NCI-H748 (cell line): ENCODE results near the gene KLC1.

Experiments
- DNase-seq: peaks from one replicate; lab custom pipeline; 2025; ENCODE audit not compliant: unreplicated experiment; lab: John Stamatoyannopoulos, UW

KLC1 gene

GRCh38 chr14:103702497-103703432 lies 73.8 kb downstream of the KLC1 start:
- DNase-seq = no peak

DNA sequence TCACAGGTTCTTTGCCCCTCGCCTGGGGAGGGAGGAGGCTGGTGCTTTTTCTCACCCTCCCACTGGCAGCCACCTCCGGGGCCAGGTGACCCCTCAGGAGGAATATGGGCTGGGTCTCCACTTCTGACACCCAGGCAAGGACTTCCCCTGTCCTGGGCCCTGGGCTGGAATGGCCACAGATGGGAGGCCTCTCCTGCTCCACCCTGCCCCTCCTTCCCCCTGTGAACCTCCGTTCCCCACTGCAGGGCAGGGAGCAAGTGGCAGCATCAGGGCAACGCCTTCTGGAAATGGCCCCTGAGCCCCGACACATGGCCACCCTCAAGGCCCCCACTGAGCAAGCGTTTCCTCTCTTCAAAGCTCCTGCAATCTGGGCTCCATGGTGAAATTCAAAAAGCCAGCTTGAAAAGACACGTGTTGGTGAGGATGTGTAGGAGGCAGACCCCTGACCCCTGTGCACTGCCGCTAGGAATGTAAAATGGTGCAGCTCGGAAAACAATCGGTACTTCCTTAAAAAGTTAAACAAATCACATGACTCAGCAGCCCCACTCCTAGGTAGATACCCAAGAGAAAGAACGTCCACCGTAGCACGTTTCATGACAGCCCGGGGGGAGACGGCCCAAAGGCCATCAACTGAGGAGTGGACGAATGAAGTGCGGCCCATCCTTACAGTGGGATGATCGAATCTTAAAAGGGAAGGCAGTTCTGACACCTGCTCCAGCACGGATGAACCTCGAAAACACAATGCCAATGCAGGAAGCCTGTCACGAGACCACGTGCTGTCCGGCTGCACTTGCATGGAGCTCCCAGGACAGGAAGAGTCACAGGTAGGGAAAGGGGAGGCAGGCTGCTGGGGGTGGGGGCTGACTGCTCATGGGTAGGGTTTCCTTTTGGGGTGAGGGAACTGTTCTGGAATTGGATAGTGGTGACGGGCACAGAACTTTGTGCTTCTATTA lies 74.7 kb downstream of the KLC1 start:
- no peak for DNase-seq

DNA sequence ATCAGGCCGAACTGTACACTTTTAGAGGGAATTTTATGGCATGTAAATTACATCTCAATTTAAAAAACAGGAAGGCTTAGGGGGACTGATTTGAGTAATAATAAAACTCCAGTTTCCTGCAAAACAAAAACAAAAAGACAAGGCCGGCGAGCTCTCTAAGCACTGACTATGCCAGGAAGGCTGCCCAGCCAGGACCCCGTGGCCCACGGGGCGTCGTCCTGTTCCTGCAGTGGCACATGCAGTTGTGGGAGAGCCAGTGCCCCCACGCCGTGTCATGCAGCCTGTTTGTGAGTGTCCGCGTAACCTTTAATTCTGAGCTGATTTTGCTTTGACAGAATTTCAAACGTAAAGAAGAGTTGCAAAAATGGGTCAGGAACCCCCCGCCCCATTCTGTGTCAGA lies 75.7 kb downstream of the KLC1 start:
- DNase-seq = no peak

DNA sequence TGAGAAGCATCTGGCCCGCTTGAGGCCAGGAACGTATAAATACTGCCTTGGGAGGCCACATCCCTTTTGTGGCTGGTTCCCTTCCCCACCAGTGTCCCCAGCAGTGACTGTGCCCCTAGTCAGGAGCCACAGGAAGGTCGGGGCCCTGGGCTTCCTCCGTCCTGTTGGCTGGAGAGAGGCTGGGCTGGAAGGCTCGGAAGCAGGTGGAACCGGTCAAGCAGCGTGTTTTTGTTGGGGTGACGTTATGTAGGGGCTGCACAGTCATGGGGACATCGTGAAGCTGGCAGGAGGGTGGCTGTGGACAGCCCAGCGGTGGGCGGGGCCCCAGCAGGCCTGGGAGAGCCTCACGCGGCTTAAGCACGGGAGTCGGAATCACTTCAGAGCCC lies 76.1 kb downstream of the KLC1 start:
- DNase-seq = no peak

- DNase-seq = no peak
Observed at GRCh38 chr14:103705504-103706284, 76.7 kb downstream of the KLC1 start.

- DNase-seq = no peak
Observed at GRCh38 chr14:103706551-103707328, 77.7 kb downstream of the KLC1 start.

GRCh38 chr14:103707329-103708263 lies 78.6 kb downstream of the KLC1 start:
- no peak for DNase-seq

DNA sequence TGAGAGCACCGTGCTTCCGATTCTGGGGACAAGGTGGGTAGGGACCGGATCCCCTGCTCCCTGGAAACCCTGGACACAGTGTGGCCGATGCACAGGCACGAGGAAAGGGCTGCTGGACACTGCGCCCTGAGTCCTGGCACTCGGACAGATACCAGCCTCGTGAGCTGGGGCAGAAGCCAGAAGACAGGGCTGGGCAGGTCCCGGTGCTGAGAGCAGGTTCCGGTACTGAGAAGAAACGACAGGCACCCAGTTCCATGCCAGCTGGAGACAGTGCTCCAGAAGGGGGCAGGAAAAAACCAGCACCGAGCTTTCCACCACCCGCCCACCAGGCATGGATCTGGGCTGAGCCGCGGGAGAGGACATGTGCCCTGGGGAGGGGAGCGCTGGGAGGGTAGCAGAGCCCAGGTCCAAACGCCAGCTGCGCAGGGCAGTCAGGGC lies 79.8 kb downstream of the KLC1 start:
- DNase-seq = no peak

DNA sequence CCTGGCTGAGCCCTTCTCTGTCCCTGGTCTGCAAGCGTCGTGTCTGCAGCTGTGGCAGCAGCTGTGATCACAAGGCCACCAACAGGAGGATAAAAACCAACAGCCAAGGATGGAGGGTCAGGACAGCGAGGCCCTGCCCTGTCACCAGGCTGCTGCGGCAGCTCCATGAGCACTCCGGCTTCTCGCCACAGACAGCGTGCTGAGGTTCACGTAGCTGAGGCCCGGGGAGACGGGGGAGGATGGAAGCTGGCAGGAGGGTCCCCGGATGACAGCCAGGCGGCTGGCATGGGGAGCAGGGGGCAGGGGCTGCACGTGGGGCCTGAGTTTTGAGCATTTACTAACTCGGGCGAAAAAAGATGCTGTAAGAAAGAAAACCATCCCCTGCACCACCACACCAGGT lies 80.8 kb downstream of the KLC1 start:
- no peak for DNase-seq

- DNase-seq = peak; percentile 75
Observed at GRCh38 chr14:103710771-103711377, 81.9 kb downstream of the KLC1 start.

GRCh38 chr14:103711516-103712431 lies 82.8 kb downstream of the KLC1 start:
- DNase-seq = peak; percentile 38

DNA sequence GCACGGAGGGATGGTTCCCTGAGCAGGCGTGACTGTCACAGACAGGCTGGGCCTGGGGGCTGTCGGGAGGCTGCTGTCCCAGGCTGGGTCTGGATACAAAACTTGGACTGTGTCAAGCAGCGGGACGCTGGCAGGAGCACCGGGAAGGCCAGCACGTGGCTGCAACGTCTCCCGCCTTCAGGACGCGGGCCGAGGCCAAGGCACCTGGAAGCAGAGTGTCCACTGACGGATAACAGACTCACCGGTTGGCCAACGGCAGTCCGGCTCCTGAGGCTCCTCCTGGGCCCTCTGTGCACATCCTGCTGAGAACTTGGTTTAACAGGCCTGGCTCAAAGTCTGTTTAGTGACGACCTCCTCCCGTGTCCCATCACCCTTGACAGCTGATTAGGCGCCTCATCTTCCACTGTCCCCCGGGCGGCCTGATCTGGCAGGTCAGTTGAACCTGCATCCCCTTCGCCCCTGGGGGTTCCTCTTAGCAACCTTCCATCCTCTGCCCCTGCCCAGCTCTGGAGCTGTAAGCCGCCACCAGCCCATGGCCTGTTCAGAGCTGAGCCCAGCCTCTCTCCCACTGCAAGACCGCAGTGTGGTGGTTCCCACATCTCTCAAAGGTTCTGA lies 83.7 kb downstream of the KLC1 start:
- no peak for DNase-seq

DNA sequence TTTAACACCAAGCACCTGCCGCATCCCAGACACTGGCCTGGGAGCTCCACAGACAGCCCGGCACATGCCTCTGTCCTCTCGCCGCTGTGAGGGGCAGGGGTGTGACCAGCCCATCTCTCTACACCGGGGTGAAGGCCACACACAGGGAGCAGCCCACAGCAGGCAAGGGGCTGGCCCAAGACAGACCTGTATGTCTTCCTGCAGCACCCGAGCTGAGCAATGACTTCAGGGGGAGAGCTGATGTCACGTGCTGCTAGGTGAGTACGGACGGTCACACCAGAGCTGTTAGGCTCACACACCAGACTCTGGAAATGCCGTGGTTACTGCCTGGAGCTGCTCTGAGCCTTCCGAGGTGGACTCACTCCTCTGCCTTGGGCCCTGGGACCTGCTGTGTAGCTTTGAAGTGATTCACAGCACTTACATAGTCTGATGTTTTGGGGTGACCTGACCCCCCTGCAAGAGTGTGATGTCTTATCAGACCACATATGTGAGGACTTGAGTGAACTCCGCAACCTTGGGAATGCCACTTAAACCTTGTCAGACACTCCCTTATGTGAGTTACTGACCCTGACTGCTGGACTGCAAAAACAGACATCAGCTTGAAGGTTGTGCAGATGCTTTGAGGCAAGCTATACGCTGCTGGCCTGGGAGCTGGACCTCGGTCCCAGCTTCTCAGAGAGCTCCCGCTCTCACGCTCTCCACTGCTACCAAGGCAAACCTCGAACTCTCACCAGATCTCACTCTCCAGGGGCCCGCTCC lies 84.5 kb downstream of the KLC1 start:
- no peak for DNase-seq

GRCh38 chr14:103714063-103714724 lies 85.2 kb downstream of the KLC1 start:
- DNase-seq = no peak

DNA sequence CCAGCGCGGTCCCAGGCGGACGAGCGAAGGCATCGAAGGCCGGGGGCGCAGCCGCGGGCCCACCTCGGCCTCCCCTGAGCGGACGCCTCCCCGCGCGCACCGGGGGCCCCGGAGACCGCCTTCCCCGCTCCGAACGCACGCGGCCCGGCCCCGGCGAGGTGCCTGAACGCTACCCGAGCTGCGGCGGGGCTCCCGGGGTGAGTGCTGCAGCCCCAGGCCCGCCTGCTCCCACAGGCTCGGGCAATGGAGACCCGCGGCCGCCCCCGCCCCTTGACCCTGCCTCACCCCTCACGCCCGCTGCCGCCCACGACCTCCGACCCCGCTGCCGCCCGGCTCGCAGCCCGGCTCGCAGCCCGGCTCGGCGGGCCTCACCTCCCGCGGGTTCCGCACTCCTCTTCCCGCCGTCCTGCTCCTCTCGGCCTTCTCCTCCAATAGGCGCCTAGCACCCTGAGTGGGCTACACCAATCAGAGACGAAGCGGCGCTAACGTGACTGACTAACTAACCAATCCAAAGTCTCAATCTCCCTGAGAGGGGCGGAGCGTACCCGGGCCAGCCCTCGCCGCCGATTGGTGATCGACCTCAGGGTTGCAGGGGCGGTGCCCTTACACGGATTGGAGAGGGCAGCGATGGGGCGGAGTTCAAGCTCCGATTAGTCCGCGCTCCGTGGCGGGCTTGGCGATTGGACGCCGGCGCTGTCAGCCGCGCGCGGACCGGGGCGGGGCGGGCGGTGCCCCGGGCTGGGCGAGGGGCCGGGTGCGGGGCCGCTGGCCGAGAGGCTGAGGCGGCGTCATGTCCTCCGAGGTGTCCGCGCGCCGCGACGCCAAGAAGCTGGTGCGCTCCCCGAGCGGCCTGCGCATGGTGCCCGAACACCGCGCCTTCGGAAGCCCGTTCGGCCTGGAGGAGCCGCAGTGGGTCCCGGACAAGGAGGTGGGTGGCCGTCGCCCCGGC lies 86.3 kb downstream of the KLC1 start, which contains the start of the genes XRCC3 and ZFYVE21:
TSS of gene XRCC3 (minus strand) at position 400 of the 949 bp plus-strand sequence. CDS start 4,364 bp downstream, outside the sequence.
TSS of gene ZFYVE21 (plus strand) at position 759 of the 949 bp plus-strand sequence. CDS start at position 791, 32 bp downstream.
- peak; percentile 100 for DNase-seq
